ENCODE data around the gene EIF4EBP2. TPM values are rescaled to one million over a fixed set of nuclear protein-coding genes. Genes with fewer than 3 reads are reported as not detected.

The EIF4EBP2 gene
- polyA plus RNA-seq, 1 experiment: 13.4 TPM

GRCh38 chr10:70376436-70377378 lies 27.2 kb upstream of the EIF4EBP2 start:
- Histone ChIP-seq H3K27me3 (ENCODE audit: control insufficient read depth, insufficient read depth, low read length) (peaks cover 1% of the 10 kb centered on the region; the same call in 1 of the 2 replicates), H3K4me3 (ENCODE audit: low read depth, low read length) (no peak overlapping the region), H3K36me3 (ENCODE audit: control insufficient read depth, insufficient read depth, low read length) (peaks cover 2% of the 10 kb centered on the region; the same call in 1 of the 2 replicates)
- POLR2A ChIA-PET: no interaction called here
- no peak for DNase-seq (ENCODE audit: low read depth)
- TF ChIP-seq CTCF (IDR thresholded peaks at IDR 0.05; ENCODE audit: insufficient read depth, low read depth, low read length): no peak
- CTCF ChIA-PET: interaction anchor here (0.5 to 4.2 kb wide), 4 partner anchors 12 to 261 kb away, joined by 3 to 33 read pairs (median 3); no protein-coding TSS in a partner anchor

- peaks cover 1% of the 10 kb centered on the region; the same call in 1 of the 2 replicates for H3K27me3 ChIP-seq (ENCODE audit: control insufficient read depth, insufficient read depth, low read length)
- no peak for TF ChIP-seq CTCF (IDR thresholded peaks at IDR 0.05; ENCODE audit: insufficient read depth, low read depth, low read length)
- CTCF ChIA-PET: interaction anchor here (0.6 to 2.7 kb wide), 10 partner anchors 9 to 287 kb away, joined by 3 to 14 read pairs (median 3); no protein-coding TSS in a partner anchor
- DNase-seq (ENCODE audit: low read depth): peak; percentile 93
- no peaks in the 10 kb centered on the region for H3K36me3 ChIP-seq (ENCODE audit: control insufficient read depth, insufficient read depth, low read length)
- H3K4me3 ChIP-seq (ENCODE audit: low read depth, low read length): no peak overlapping the region
- POLR2A ChIA-PET: no interaction called here
Observed at GRCh38 chr10:70378122-70378521, 25.8 kb upstream of the EIF4EBP2 start.

GRCh38 chr10:70379581-70380176 lies 24.3 kb upstream of the EIF4EBP2 start:
- DNase-seq (ENCODE audit: low read depth): no peak
- CTCF ChIA-PET: interaction anchor here (0.8 to 2.7 kb wide), 4 partner anchors 15 to 65 kb away, joined by 3 to 14 read pairs (median 4); no protein-coding TSS in a partner anchor
- no peaks in the 10 kb centered on the region for H3K36me3 ChIP-seq (ENCODE audit: control insufficient read depth, insufficient read depth, low read length)
- TF ChIP-seq CTCF (IDR thresholded peaks at IDR 0.05; ENCODE audit: insufficient read depth, low read depth, low read length): peak; percentile 61
- POLR2A ChIA-PET: interaction anchor here (0.6 kb wide), 1 partner anchor 55 kb away, joined by 3 read pairs; no protein-coding TSS in a partner anchor
- H3K27me3 ChIP-seq (ENCODE audit: control insufficient read depth, insufficient read depth, low read length): peaks cover 4% of the 10 kb centered on the region; the same call in 1 of the 2 replicates
- no peak overlapping the region for H3K4me3 ChIP-seq (ENCODE audit: low read depth, low read length)

GRCh38 chr10:70380350-70381135 lies 23.4 kb upstream of the EIF4EBP2 start:
- DNase-seq (ENCODE audit: low read depth): no peak
- peaks cover 4% of the 10 kb centered on the region; the same call in 1 of the 2 replicates for H3K27me3 ChIP-seq (ENCODE audit: control insufficient read depth, insufficient read depth, low read length)
- CTCF ChIA-PET: interaction anchor here (0.8 to 2.7 kb wide), 3 partner anchors 13 to 21 kb away, joined by 3 to 14 read pairs (median 4); no protein-coding TSS in a partner anchor
- POLR2A ChIA-PET: no interaction called here
- no peak for TF ChIP-seq CTCF (IDR thresholded peaks at IDR 0.05; ENCODE audit: insufficient read depth, low read depth, low read length)
- no peaks in the 10 kb centered on the region for H3K36me3 ChIP-seq (ENCODE audit: control insufficient read depth, insufficient read depth, low read length)
- H3K4me3 ChIP-seq (ENCODE audit: low read depth, low read length): no peak overlapping the region

Measured in BJ (cell line).